ENCODE data around the gene MAP1LC3B. TPM values are rescaled to one million over a fixed set of nuclear protein-coding genes. Genes with fewer than 3 reads are reported as not detected.
"Not testable (repeated sequence)": the region's sequence is repeated elsewhere in the genome, so short reads cannot be mapped to it uniquely, and the experiment has no call there.

The MAP1LC3B gene
- total RNA-seq, 6 experiments from 2014 or later: 81.3 to 112 (median 85.4) TPM

GRCh38 chr16:87361916-87362619, 30.1 kb upstream of the MAP1LC3B start:
- no peak for TF ChIP-seq CTCF (IDR thresholded peaks at IDR 0.05)
- Mint-ChIP-seq H3K4me3 (no peak overlapping the region), H3K36me3 (ENCODE audit: low read depth) (peaks cover 10% of the 10 kb centered on the region; the same call in 1 of the 2 replicates), H3K9me3 (no peaks in the 10 kb centered on the region), H3K27ac (no peak overlapping the region), H3K4me1 (ENCODE audit: low read depth) (peaks cover 21% of the 10 kb centered on the region), H3K27me3 (ENCODE audit: insufficient read depth) (no peaks in the 10 kb centered on the region)
- DNase-seq: no peak

- Mint-ChIP-seq H3K27ac (peak overlapping the region; percentile 63), H3K4me1 (ENCODE audit: low read depth) (peaks cover 22% of the 10 kb centered on the region)
- H3K4me3 Mint-ChIP-seq; DNase-seq; H3K36me3 Mint-ChIP-seq (ENCODE audit: low read depth); H3K27me3 Mint-ChIP-seq (ENCODE audit: insufficient read depth); H3K9me3 Mint-ChIP-seq: not testable (repeated sequence)
These were observed 29.1 kb upstream of the MAP1LC3B start for GRCh38 chr16:87362828-87363559.

GRCh38 chr16:87363771-87364455, 28.2 kb upstream of the MAP1LC3B start:
- H3K36me3 Mint-ChIP-seq (ENCODE audit: low read depth): peaks cover 6% of the 10 kb centered on the region; the same call in 1 of the 2 replicates
- H3K4me3 Mint-ChIP-seq: peak overlapping the region; percentile 24; the same call in 1 of the 2 replicates
- H3K9me3 Mint-ChIP-seq: no peaks in the 10 kb centered on the region
- peaks cover 29% of the 10 kb centered on the region for H3K4me1 Mint-ChIP-seq (ENCODE audit: low read depth)
- DNase-seq: peak; percentile 29
- TF ChIP-seq CTCF (IDR thresholded peaks at IDR 0.05): no peak
- no peaks in the 10 kb centered on the region; the same call in 1 of the 2 replicates for H3K27me3 Mint-ChIP-seq (ENCODE audit: insufficient read depth)
- peak overlapping the region; percentile 63 for H3K27ac Mint-ChIP-seq

GRCh38 chr16:87365021-87365713, 27.0 kb upstream of the MAP1LC3B start:
- H3K4me1 Mint-ChIP-seq (ENCODE audit: low read depth): peaks cover 35% of the 10 kb centered on the region
- no peaks in the 10 kb centered on the region; the same call in 1 of the 2 replicates for H3K36me3 Mint-ChIP-seq (ENCODE audit: low read depth)
- TF ChIP-seq CTCF (IDR thresholded peaks at IDR 0.05): no peak
- H3K27me3 Mint-ChIP-seq (ENCODE audit: insufficient read depth): no peaks in the 10 kb centered on the region; the same call in 1 of the 2 replicates
- H3K4me3 Mint-ChIP-seq: no peak overlapping the region
- H3K9me3 Mint-ChIP-seq: no peaks in the 10 kb centered on the region
- no peak for DNase-seq
- H3K27ac Mint-ChIP-seq: no peak overlapping the region

- no peak for DNase-seq
- no peaks in the 10 kb centered on the region; the same call in 1 of the 2 replicates for H3K36me3 Mint-ChIP-seq (ENCODE audit: low read depth)
- no peaks in the 10 kb centered on the region for H3K9me3 Mint-ChIP-seq
- peaks cover 35% of the 10 kb centered on the region for H3K4me1 Mint-ChIP-seq (ENCODE audit: low read depth)
- H3K4me3 Mint-ChIP-seq: no peak overlapping the region
- no peaks in the 10 kb centered on the region; the same call in 1 of the 2 replicates for H3K27me3 Mint-ChIP-seq (ENCODE audit: insufficient read depth)
- TF ChIP-seq CTCF (IDR thresholded peaks at IDR 0.05): no peak
- H3K27ac Mint-ChIP-seq: no peak overlapping the region
These were observed 25.8 kb upstream of the MAP1LC3B start for GRCh38 chr16:87366288-87366687.

Data from HFFc6 (cell line).